ENCODE data around the gene RAPGEF3.

- TF ChIP-seq POLR2A (IDR thresholded peaks at IDR 0.05; ENCODE audit: extremely low read depth, insufficient read length), result no peak
- TF ChIP-seq CTCF (IDR thresholded peaks at IDR 0.05; ENCODE audit: low read depth, low read length), result no peak
Measured at GRCh38 chr12:47704719-47705118, 54.0 kb downstream of the RAPGEF3 start.
